Astrocyte (in vitro differentiated cells and primary cell): ENCODE results near the gene NXNL1.

ENCODE experiments used
- EZH2 ChIP-seq: IDR thresholded peaks from 2 replicates; pipeline ENCODE4 v1.6.1; 2012; ENCODE audit warnings: mild to moderate bottlenecking, low read length, inconsistent platforms; ENCODE audit not compliant: insufficient read depth
- TF ChIP-seq, protein P1 (sequence below): IDR thresholded peaks from 2 replicates; pipeline ENCODE4 v1.5.1; 2011; ENCODE audit warnings: low read depth, mild to moderate bottlenecking, inconsistent platforms, low read length, moderate library complexity; ENCODE audit not compliant: insufficient read depth

DNA sequence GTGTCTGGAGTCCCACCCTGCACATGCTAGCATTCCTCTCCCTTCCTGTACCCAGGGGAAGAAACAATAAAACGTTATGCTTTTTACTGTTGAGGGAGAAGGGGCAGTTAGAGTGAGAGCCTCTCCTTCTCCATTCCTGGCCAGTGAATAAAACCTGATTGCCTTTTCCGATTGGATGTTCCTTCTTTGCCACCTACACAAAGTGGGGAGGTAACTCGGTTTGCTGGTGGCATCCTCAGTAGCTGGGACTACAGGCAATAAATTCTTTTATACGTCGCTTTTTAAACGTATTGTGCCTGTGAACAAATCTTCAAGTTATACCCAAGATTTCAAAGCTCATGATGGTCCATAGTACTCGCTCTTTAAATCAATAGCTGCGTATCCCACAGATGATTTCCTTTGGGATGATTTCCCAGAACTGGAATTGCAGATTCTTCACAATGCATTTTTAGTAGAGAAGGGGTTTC lies 41.5 kb downstream of the NXNL1 start:
- TF ChIP-seq, protein P1, sequence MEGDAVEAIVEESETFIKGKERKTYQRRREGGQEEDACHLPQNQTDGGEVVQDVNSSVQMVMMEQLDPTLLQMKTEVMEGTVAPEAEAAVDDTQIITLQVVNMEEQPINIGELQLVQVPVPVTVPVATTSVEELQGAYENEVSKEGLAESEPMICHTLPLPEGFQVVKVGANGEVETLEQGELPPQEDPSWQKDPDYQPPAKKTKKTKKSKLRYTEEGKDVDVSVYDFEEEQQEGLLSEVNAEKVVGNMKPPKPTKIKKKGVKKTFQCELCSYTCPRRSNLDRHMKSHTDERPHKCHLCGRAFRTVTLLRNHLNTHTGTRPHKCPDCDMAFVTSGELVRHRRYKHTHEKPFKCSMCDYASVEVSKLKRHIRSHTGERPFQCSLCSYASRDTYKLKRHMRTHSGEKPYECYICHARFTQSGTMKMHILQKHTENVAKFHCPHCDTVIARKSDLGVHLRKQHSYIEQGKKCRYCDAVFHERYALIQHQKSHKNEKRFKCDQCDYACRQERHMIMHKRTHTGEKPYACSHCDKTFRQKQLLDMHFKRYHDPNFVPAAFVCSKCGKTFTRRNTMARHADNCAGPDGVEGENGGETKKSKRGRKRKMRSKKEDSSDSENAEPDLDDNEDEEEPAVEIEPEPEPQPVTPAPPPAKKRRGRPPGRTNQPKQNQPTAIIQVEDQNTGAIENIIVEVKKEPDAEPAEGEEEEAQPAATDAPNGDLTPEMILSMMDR, result no peak
- no peak for TF ChIP-seq EZH2
